A204.1 (cell line): Measurements from ENCODE around the gene FAM234B.
A peak's percentile ranks its signal among the peaks of the same experiment; 100 is the strongest.

ENCODE experiments used
- FAIRE-seq: peaks from 2 replicates; lab custom pipeline; 2012; peaks lifted over from hg19 to GRCh38; lab: Jason Lieb, UNC

The FAM234B gene

DNA sequence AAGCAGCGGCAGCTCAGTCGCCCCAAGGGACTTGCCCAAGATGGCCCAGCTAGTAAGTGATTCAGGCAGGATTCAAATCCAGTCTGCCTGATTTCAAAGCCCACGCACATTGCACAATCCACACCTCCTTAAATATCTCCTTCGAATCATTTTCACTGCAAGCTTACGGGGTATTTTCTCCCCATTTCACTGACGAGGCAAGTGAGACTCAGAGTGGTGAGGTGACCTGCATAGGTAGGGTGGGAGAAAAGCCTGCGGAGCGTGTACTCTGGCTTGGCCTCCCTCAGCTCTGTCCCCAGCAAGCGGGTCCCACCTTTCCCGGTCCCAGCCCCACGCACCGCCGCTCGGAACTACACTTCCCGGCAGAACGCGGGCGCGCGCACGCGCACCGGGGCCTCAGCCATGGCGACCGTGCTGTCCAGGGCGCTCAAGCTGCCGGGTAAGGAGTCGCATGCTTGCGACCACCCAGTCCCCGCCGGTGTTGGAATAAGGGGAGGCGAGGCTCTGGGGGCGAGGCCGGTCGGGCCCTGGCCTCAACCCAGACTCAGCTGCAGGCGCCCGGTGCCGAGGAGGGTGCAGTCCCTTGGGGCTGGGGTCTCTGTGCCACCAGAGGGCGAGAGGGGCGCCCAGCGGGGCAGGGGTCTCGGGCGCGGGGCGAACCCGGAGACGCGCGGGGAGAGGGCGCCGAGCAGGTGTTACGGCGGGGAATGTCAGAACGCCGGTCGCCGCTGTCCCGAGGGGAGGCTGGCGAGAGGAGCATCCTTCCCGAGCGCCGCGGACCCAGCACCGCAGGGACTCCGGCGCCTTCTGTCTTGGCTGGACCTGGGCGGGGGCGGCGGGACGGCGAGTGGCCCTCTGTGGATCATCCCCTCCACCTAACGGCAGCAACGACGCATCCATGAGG lies at the start of gene FAM234B:
TSS of gene FAM234B (plus strand) at position 380 of the 904 bp plus-strand sequence. CDS start at position 403, 23 bp downstream.
- no peak for FAIRE-seq

DNA sequence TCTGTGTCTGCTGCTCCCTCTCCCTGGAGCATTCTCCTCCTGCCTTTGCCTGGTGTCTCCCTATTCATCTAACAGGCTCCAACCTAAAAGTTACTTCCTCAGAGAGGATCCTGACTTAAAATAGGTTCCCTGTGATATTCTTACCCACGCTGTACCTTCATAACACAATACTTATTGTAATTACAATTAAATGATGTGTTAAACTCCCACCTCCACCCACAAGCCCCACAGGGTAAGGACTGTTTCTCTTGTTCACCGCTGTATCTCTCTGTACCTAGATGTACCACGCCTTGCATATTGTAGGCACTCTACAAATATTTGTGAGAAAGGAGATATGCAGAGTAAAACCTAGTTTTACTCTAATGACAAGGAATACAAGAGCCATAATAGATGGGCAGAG lies 49.1 kb upstream of the FAM234B start:
- FAIRE-seq, result no peak

- FAIRE-seq, result no peak
These were observed 48.0 kb upstream of the FAM234B start for GRCh38 chr12:12996209-12996608.

DNA sequence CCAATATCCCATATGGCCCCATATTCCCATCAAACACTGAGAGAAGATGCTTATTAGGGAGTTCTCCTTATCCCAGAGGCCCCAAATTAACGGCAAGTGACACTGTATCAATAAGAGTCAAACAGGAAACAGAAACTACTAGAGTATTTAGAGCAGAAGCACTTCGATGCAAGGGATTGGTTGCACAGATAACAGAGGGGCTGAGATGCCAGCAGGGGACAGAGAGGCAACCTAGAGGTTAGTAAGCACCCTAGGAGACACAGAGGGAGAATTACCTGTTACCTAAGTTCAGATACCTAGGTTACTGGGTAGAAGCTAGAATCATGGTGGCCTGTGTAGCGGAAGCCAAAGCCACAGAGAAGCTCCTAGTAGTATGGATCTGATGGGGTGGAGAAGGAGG lies 47.0 kb upstream of the FAM234B start:
- FAIRE-seq, result no peak

GRCh38 chr12:12997734-12998133 lies 46.4 kb upstream of the FAM234B start:
- FAIRE-seq, result no peak

GRCh38 chr12:12998248-12998647 lies 45.9 kb upstream of the FAM234B start:
- no peak for FAIRE-seq

DNA sequence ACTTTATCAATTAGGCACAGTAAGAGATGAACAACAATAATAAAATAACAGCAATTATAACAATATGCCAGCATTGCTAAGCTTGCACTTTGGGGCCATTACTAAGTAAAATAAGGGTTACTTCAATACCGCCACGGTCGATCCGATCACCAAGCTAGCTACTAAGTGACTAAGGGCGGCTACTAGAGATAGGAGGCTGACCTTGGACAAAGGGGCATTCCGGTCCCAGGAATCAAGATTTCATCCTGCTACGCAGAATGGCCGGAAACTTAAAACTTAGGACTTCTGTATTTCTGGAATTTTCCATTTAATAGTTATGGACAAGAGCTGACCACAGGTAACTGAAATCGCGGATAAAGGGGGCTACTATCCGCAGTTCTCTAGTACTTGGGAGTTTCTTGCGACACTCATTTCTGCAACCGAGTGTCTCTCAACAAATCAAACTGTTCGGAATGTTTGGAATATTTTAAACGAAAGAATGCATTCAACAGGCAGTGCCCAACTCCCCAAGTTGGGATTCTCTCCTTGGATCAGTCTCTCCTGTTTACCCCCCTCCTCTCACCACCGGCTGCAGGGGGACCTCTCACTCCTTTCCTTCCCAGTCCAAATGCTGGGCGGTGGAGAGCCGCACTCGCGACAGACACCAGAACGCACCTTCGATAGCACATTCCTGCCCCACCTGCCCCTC lies 44.8 kb upstream of the FAM234B start:
- FAIRE-seq, result no peak

DNA sequence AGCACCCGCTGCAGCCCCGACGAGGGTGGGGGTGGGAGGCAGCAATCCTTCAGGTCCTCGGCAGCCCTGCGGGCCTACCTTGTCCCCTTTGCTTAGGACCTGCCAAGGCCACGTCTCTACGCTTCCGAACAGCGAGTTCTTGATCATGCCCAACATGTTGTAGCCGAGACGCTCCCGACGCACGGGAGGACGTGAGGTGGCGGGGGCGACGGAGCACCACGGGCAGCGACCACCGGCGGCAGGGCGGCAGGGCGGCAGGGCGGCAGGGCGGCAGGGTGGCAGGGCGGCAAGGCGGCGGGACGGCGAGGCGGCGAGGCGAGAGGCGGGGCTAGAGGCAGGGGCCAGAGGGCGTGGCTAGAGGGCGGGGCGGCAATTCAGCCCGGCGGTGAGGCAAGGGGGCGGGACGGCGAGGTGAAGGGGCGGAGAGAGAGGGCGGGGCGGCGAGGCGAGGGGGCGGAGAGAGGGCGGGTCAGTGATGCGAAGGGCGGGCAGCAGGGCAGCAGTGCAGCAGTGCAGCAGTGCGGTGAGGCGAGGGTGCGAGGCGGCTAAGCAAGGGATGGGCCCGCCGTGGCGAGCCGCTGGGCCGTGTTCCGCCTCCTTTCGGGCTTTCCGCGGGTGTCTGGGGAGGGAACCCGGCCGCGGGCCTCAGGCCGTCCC lies 44.1 kb upstream of the FAM234B start, which contains the start of gene HEBP1:
TSS of gene HEBP1 (minus strand) at position 307 of the 657 bp plus-strand sequence. CDS start at position 156, 151 bp downstream.
- no peak for FAIRE-seq

GRCh38 chr12:13000616-13000924 lies 43.6 kb upstream of the FAM234B start:
- FAIRE-seq, result no peak

DNA sequence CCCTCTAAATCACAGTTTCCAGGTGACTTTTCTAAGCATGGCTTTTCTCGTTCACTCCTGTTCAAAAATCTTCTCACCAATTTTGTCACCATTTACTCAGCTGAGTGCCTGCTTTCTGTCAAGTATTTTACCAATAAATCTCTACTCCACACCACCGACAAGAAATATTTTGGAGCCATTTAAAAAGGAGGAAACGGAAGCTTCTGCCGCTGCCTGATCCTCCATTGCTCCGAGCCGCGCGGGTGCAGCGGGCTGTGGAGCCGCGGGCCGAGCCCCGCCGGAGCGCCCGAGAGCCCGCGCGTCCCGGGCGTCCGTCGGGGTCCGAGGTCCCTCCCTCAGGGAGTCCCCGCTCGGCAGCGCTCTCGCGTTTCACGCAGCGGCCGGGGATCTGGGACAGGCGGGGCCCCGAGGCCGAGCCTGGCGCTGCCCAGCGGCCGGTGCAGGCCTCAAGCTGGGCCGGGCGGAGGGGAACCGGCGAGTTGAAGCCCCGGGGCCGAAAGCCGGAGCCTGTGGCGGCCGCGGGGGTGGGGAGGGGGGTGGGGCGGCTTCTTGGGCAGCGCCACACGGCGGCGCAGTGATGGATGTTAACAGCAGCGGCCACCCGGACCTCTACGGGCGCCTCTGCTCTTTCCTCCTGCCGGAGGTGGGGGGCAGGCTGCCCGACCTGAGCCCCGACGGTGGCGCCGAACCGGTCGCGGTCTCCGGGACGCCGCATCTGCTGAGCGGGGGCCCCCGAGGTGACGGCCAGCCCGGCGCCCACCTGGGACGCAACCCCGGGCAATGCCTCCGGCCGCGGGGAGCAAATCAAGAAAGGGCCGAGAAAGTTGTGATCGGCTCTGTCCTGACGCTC lies 43.0 kb upstream of the FAM234B start:
- FAIRE-seq, result no peak

DNA sequence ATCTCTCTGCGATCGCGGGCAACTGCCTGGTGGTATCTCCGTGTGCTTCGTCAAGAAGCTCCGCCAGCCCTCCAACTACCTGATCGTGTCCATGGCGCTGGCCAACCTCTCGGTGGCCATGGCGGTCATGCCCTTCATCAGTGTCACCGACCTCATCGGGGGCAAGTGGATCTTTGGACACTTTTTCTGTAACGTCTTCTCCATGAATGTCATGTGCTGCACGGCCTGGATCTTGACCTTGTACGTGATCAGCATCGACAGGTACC lies 42.5 kb upstream of the FAM234B start:
- FAIRE-seq, result no peak

DNA sequence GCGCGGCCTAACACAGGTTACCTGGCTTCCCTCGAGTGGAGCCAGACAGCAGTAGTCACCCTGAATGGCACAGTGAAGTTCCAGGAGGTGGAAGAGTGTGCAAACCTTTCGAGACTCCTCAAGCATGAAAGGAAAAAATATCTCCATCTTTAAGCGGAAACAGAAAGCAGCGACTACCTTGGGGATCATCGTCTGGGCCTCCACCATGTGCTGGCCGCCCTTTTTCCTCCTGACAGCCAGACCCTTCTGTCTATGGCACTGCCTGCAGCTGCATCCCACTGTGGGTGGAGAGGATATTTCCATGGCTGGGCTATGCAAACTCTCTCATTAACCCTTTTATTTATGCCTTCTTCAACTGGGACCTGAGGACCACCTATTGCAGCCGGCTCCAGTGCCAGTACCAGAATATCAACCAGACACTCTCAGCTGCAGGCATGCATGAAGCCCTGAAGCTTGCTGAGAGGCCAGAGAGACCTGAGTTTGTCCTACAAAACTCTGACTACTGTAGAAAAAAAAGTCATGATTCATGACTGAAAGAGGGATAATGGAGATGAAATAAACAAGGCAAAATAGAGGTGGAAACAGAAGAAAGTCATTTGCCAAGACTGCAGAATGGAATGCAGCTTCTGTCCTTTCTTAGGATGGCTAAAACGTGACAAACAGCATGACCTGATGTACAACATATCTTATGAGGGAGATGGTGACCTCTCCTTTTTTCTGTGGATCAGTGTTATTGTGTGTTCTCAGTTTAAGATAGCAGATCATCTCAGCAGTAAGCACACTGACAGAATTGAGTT lies 41.7 kb upstream of the FAM234B start:
- FAIRE-seq, result no peak

- FAIRE-seq, result no peak
These were observed 39.8 kb upstream of the FAM234B start for GRCh38 chr12:13004361-13004760.

DNA sequence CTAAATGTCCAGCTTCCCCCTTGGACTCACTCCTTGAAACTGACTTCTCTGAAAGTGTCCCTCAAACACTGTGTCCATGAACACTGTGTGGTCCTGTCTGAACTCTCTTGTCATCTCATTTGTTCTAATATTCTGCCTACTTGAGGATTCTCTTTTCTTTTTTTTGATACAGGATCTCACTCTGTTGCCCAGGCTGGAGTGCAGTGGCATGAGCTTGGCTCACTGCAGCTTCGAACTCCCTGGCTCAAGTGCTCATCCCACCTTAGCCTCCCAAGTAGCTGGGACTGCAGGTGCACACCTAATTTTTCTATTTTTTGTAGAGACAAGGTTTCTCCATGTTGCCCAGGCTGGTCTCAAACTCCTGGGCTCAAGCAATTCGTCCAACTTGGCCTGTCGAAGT lies 39.2 kb upstream of the FAM234B start:
- no peak for FAIRE-seq

- FAIRE-seq, result no peak
These were observed 38.5 kb upstream of the FAM234B start for GRCh38 chr12:13005649-13006048.

- FAIRE-seq, result no peak
These were observed 36.5 kb upstream of the FAM234B start for GRCh38 chr12:13007496-13008233.

GRCh38 chr12:13008741-13009380 lies 35.3 kb upstream of the FAM234B start:
- no peak for FAIRE-seq

DNA sequence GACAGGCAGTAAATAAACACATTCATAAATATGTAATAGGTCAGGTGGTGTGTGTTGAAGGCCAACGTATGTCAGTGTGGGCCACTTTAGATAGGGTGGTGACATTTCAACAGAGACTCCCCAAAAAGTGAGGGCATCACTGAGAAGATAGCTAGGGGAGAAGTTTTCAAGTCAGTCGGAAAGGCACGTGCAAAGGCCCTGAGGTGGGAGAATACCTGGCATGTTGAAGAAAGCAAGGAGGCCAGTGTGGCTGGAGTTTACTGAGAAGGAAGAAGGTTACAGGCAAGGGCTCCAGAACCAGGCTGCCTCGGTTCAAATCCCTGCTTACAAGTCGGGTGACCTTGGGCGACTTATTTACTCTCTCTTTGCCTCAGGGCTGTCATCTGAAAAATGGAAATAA lies 33.1 kb upstream of the FAM234B start:
- no peak for FAIRE-seq

DNA sequence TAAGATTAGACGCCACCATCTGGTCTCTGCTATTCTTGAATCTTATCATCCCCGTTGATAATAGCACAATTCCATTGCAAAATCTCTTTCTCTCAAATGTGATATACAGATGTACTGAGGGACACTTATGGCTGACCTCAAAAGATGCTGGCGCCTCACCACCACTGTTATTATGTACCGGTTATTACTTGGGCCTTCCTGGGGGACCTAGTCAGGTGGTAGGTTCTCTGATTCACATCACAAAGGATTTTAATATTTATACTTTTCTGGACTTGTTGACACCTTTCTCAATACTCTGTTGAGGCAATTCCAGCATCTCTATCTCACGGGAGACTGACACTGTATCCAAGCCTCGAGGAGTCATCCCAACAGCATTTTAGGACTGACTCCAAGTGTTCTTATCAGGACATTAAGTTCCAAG lies 21.3 kb upstream of the FAM234B start:
- no peak for FAIRE-seq

- peak; percentile 48 for FAIRE-seq
These were observed 20.2 kb upstream of the FAM234B start for GRCh38 chr12:13023811-13024530.
